H1 (cell line): Measurements from ENCODE around the gene GPSM3. TPM values are rescaled to one million over a fixed set of nuclear protein-coding genes. Genes with fewer than 3 reads are reported as not detected.

Experiments
- CTCF ChIA-PET: fragments of 300-600 bp; sonication (Branson Sonifier 250); formaldehyde crosslinking; loops from one replicate; lab custom pipeline; 2021; ENCODE audit not compliant: partially characterized antibody; lab: Charles Lee
- POLR2A ChIA-PET: fragments of 300-600 bp; sonication (Branson Sonifier 250); formaldehyde crosslinking; loops from one replicate; lab custom pipeline; 2021; ENCODE audit warnings: inconsistent platforms; ENCODE audit not compliant: partially characterized antibody; lab: Charles Lee
- DNase-seq, 2 experiments: peaks; one replicate each; pipeline versions ENCODE4 v3.0.0 to v3.0.0-alpha.2; 2010 to 2022; ENCODE audit warnings: low spot score in 2 of 2, low read depth in 1 of 2, mixed read lengths in 1 of 2
- FAIRE-seq: peaks from 2 replicates; lab custom pipeline; 2011; peaks lifted over from hg19 to GRCh38; lab: Jason Lieb, UNC
- H2AFZ ChIP-seq: 2 replicates; pipeline ENCODE4 v1.8.1; 2012; ENCODE audit warnings: low read length, inconsistent platforms
- H2AK5ac ChIP-seq: 2 replicates; pipeline ENCODE4 v1.6.1; 2013; ENCODE audit warnings: low read depth, low read length
- H2BK120ac ChIP-seq: replicated peaks from 2 replicates; pipeline ENCODE3; 2013; ENCODE audit warnings: low read depth, low read length, inconsistent platforms
- H2BK12ac ChIP-seq: 2 replicates; pipeline ENCODE4 v1.6.1; 2013; ENCODE audit warnings: low read depth, low read length
- H2BK15ac ChIP-seq: 2 replicates; pipeline ENCODE4 v1.6.1; 2013; ENCODE audit warnings: low read length
- H2BK20ac ChIP-seq: 2 replicates; pipeline ENCODE4 v1.6.1; 2013; ENCODE audit warnings: low read length
- H2BK5ac ChIP-seq: 2 replicates; pipeline ENCODE4 v1.6.1; 2013; ENCODE audit warnings: low read depth, low read length
- H3K14ac ChIP-seq: 2 replicates; pipeline ENCODE4 v1.6.1; 2013; ENCODE audit warnings: inconsistent platforms; ENCODE audit not compliant: insufficient read length
- H3K18ac ChIP-seq: 2 replicates; pipeline ENCODE4 v1.6.1; 2013; ENCODE audit warnings: low read length; ENCODE audit errors: extremely low read depth
- H3K23ac ChIP-seq: 2 replicates; pipeline ENCODE4 v1.6.1; 2013; ENCODE audit warnings: inconsistent platforms; ENCODE audit not compliant: insufficient read length
- H3K23me2 ChIP-seq: 2 replicates; pipeline ENCODE4 v1.6.1; 2013; ENCODE audit warnings: low read depth, low read length
- H3K27ac ChIP-seq: 2 replicates; pipeline ENCODE4 v1.6.1; 2011; ENCODE audit warnings: low read depth, low read length, inconsistent platforms
- H3K27me3 ChIP-seq, 4 experiments: replicated peaks in 1 of 4; 1 replicate in 1 of 4; 2 replicates in 3 of 4; pipeline versions ENCODE4 v1.6.1 to v1.8.1; 2011 to 2013; ENCODE audit warnings: low read length in 3 of 4, mild to moderate bottlenecking in 3 of 4, inconsistent platforms in 2 of 4, mixed read lengths in 2 of 4, moderate library complexity in 1 of 4; ENCODE audit not compliant: control insufficient read depth in 3 of 4, insufficient read depth in 3 of 4; ENCODE audit errors: extremely low read depth in 1 of 4
- H3K36me3 ChIP-seq, 4 experiments: 2 replicates each; pipeline versions ENCODE4 v1.6.1 to v1.8.1; 2011 to 2013; ENCODE audit warnings: mild to moderate bottlenecking in 4 of 4, low read length in 3 of 4, moderate library complexity in 2 of 4, control low read depth in 1 of 4, inconsistent platforms in 1 of 4; ENCODE audit not compliant: insufficient read depth in 4 of 4, control insufficient read depth in 2 of 4
- H3K4ac ChIP-seq: replicated peaks from 2 replicates; pipeline ENCODE3; 2013; ENCODE audit warnings: low read length, low read depth, mixed read lengths, inconsistent platforms; ENCODE audit not compliant: insufficient read length
- H3K4me1 ChIP-seq, 4 experiments: replicated peaks in 1 of 4; 1 replicate in 1 of 4; 2 replicates in 3 of 4; pipeline versions ENCODE4 v1.6.1 to v1.8.1; 2011 to 2013; ENCODE audit warnings: low read length in 3 of 4, inconsistent platforms in 2 of 4, mixed read lengths in 1 of 4; ENCODE audit not compliant: insufficient read depth in 4 of 4, control insufficient read depth in 3 of 4
- H3K4me2 ChIP-seq, 2 experiments: 2 replicates each; pipeline versions ENCODE4 v1.6.1 to v1.8.1; 2011 to 2013; ENCODE audit warnings: low read depth in 2 of 2, low read length in 2 of 2, control low read depth in 1 of 2, inconsistent platforms in 1 of 2, mild to moderate bottlenecking in 1 of 2; ENCODE audit not compliant: insufficient read depth in 1 of 2
- H3K4me3 ChIP-seq, 4 experiments: fragments of 200-600, 300-600 bp in 1 of 4; sonication (generic), shearing (Covaris generic), sonication (Bioruptor Twin) in 1 of 4; 2 replicates each; pipeline versions ENCODE4 v1.5.1 to v1.8.1; 2011 to 2016; ENCODE audit warnings: low read length in 4 of 4, low read depth in 3 of 4, control low read depth in 2 of 4, inconsistent platforms in 2 of 4, mild to moderate bottlenecking in 2 of 4, mixed read lengths in 1 of 4, moderate library complexity in 1 of 4; ENCODE audit not compliant: insufficient read depth in 2 of 4; ENCODE audit errors: extremely low read depth in 1 of 4
- H3K56ac ChIP-seq: replicated peaks from 2 replicates; pipeline ENCODE3; 2013; ENCODE audit warnings: low read depth, mild to moderate bottlenecking, mixed read lengths, low read length, inconsistent platforms; ENCODE audit not compliant: insufficient read length
- H3K79me1 ChIP-seq: 2 replicates; pipeline ENCODE4 v1.6.1; 2013; ENCODE audit warnings: low read depth, low read length, control low read depth
- H3K79me2 ChIP-seq, 2 experiments: 2 replicates each; pipeline versions ENCODE4 v1.6.1 to v1.8.1; 2012 to 2013; ENCODE audit warnings: low read length in 2 of 2, mild to moderate bottlenecking in 2 of 2, inconsistent platforms in 1 of 2; ENCODE audit not compliant: insufficient read depth in 2 of 2, control insufficient read depth in 1 of 2
- H3K9ac ChIP-seq, 4 experiments: replicated peaks in 1 of 4; 1 replicate in 1 of 4; 2 replicates in 3 of 4; pipeline versions ENCODE4 v1.6.1 to v1.8.1; 2011 to 2013; ENCODE audit warnings: low read depth in 3 of 4, low read length in 3 of 4, control low read depth in 2 of 4, mild to moderate bottlenecking in 2 of 4, moderate library complexity in 2 of 4, inconsistent platforms in 1 of 4; ENCODE audit errors: extremely low read depth in 1 of 4
- H3K9me3 ChIP-seq, 2 experiments: 2 replicates each; pipeline versions ENCODE4 v1.6.1 to v1.8.1; 2012 to 2013; ENCODE audit warnings: mild to moderate bottlenecking in 2 of 2, moderate library complexity in 2 of 2, control low read depth in 1 of 2, inconsistent platforms in 1 of 2, low read depth in 1 of 2, low read length in 1 of 2, mixed read lengths in 1 of 2; ENCODE audit not compliant: insufficient read depth in 2 of 2
- H4K20me1 ChIP-seq, 2 experiments: replicated peaks in 1 of 2; 2 replicates each; pipeline versions ENCODE3 to v1.8.1; 2011 to 2013; ENCODE audit warnings: inconsistent platforms in 2 of 2, low read length in 2 of 2, mild to moderate bottlenecking in 1 of 2; ENCODE audit not compliant: insufficient read depth in 2 of 2, control insufficient read depth in 1 of 2
- H4K5ac ChIP-seq: 2 replicates; pipeline ENCODE4 v1.6.1; 2013; ENCODE audit warnings: low read length, low read depth, mixed read lengths, inconsistent platforms; ENCODE audit not compliant: insufficient read length
- H4K8ac ChIP-seq: 2 replicates; pipeline ENCODE4 v1.8.0; 2013; ENCODE audit warnings: mild to moderate bottlenecking, moderate library complexity, low read length, inconsistent platforms; ENCODE audit not compliant: insufficient read depth; ENCODE audit errors: extremely low read depth
- H4K91ac ChIP-seq: replicated peaks from 2 replicates; pipeline ENCODE3; 2013; ENCODE audit warnings: low read length, mixed read lengths, inconsistent platforms; ENCODE audit not compliant: insufficient read length
- BACH1 ChIP-seq: IDR thresholded peaks from 2 replicates; pipeline ENCODE4 v1.6.1; 2012; ENCODE audit warnings: low read length, improper control_type of control experiment
- BCL11A ChIP-seq, 2 experiments: IDR thresholded peaks; one replicate each; pipeline ENCODE4 v1.6.1; 2011; ENCODE audit warnings: low read depth in 2 of 2, low read length in 2 of 2, mild to moderate bottlenecking in 2 of 2
- BRCA1 ChIP-seq: IDR thresholded peaks from 2 replicates; pipeline ENCODE4 v1.6.1; 2012; ENCODE audit warnings: low read depth, low read length, improper control_type of control experiment
- CBX5 ChIP-seq: fragments of 300-800, 300-1000 bp; sonication (generic); IDR thresholded peaks from 2 replicates; pipeline ENCODE4 v1.7.1; 2016; ENCODE audit warnings: antibody characterized with exemption, low read length, low read depth
- CHD2 ChIP-seq: IDR thresholded peaks from 2 replicates; pipeline ENCODE4 v1.6.1; 2012; ENCODE audit warnings: low read length, improper control_type of control experiment
- EGR1 ChIP-seq: IDR thresholded peaks from 2 replicates; pipeline ENCODE4 v1.6.1; 2011; ENCODE audit warnings: low read depth, low read length, borderline replicate concordance
- KDM4A ChIP-seq: IDR thresholded peaks from one replicate; pipeline ENCODE4 v1.7.1; 2012; ENCODE audit warnings: low read depth, mild to moderate bottlenecking, moderate library complexity, low read length, inconsistent platforms; ENCODE audit not compliant: severe bottlenecking
- MAX ChIP-seq: IDR thresholded peaks from 2 replicates; pipeline ENCODE4 v1.6.1; 2012; ENCODE audit warnings: inconsistent platforms
- RFX5 ChIP-seq: IDR thresholded peaks from 2 replicates; pipeline ENCODE4 v1.6.1; 2011; ENCODE audit warnings: low read depth, low read length, improper control_type of control experiment, borderline replicate concordance
- RXRA ChIP-seq: IDR thresholded peaks from 2 replicates; pipeline ENCODE4 v1.6.1; 2011; ENCODE audit warnings: low read depth, mild to moderate bottlenecking, low read length, moderate library complexity; ENCODE audit not compliant: insufficient read depth
- SIRT6 ChIP-seq: IDR thresholded peaks from one replicate; pipeline ENCODE4 v1.7.1; 2012; ENCODE audit warnings: low read length, inconsistent platforms
- SIX5 ChIP-seq: IDR thresholded peaks from 2 replicates; pipeline ENCODE4 v1.6.1; 2011; ENCODE audit warnings: mild to moderate bottlenecking, low read depth, low read length
- USF2 ChIP-seq: IDR thresholded peaks from 2 replicates; pipeline ENCODE4 v1.6.1; 2011; ENCODE audit warnings: low read length, improper control_type of control experiment
- WGBS, 2 experiments: shearing (Covaris generic) in 1 of 2; methylation state at CpG; one replicate each; pipeline versions ENCODE4 v1.1.6 to v1.1.7; 2013 to 2015; ENCODE audit warnings: low lambda C conversion rate in 2 of 2, mixed read lengths in 2 of 2, inconsistent platforms in 1 of 2, low coverage in 1 of 2, missing lambda C conversion rate in 1 of 2; ENCODE audit not compliant: insufficient replicate concordance in 2 of 2, insufficient coverage in 1 of 2, insufficient read length in 1 of 2; ENCODE audit errors: extremely low coverage in 1 of 2, missing lambda C conversion rate in 1 of 2; 5-methylcytosine and 5-hydroxymethylcytosine counted together
- polyA plus RNA-seq, 7 experiments: library from polyadenylated mRNA; depleted of rRNA in 3 of 7; stranded (reverse) in 5 of 7; unstranded in 2 of 7; fragments of >200 nt in 5 of 7; fragments of 200-250 nt in 2 of 7; gene quantifications; 1 replicate in 5 of 7; 2 replicates in 1 of 7; 4 replicates in 1 of 7; pipeline versions ENCODE4 v1.2.1 to v1.2.3, GENCODE V29; 2011 to 2013; ENCODE audit warnings: missing spikeins in 2 of 7, mixed read lengths in 2 of 7
- total RNA-seq: library from RNA; stranded (reverse); fragmentation: NEBNext Ultra II Directional; extraction: Animal tissue kit (Norgen Biotek cat#: 25700); gene quantifications from 2 replicates; pipeline ENCODE4 v1.2.1, GENCODE V29; 2021

The GPSM3 gene
- total and polyA plus RNA-seq, 2 of the 8 experiments (the other 6 are each of a cell fraction or from before 2014, with no cell fraction given): 6.6 to 9.8 TPM

GRCh38 chr6:32146287-32146686, 46.2 kb downstream of the GPSM3 start:
- no peak overlapping the region for H3K27ac ChIP-seq
- no peaks in the 10 kb centered on the region for H3K36me3 ChIP-seq
- H3K23me2 ChIP-seq: peaks cover 6% of the 10 kb centered on the region; the same call in 1 of the 2 replicates
- H2AFZ ChIP-seq: 0 out of 2 replicates have a peak overlapping the region, but pooled peaks have one; percentile 2
- no peak overlapping the region for H2AK5ac ChIP-seq
- H2BK120ac ChIP-seq: no peak overlapping the region
- H3K9ac ChIP-seq: no peak overlapping the region
- peaks cover 9 to 24% (median 10%) of the 10 kb centered on the region in 4 experiments for H3K4me1 ChIP-seq
- no peak overlapping the region for H3K4me3 ChIP-seq
- H3K23ac ChIP-seq: no peak overlapping the region
- no peak overlapping the region for H2BK15ac ChIP-seq
- FAIRE-seq (no peak), DNase-seq (no peak)
- no peak overlapping the region for H2BK20ac ChIP-seq
- 87% methylated on average over 1 of the region's 1 CpG; no CpG with 5 or more reads in 1 of the 2 experiments for WGBS, 2 experiments
- CTCF ChIA-PET: interaction anchor here (1.6 to 1.9 kb wide), 2 partner anchors 28 to 31 kb away, joined by 3 to 5 read pairs; no protein-coding TSS in a partner anchor
- 0 out of 2 replicates have a peak overlapping the region, but pooled peaks have one; percentile 0 for H3K18ac ChIP-seq
- no peak overlapping the region for H3K56ac ChIP-seq
- no peaks in the 10 kb centered on the region for H3K79me1 ChIP-seq
- H2BK5ac ChIP-seq: no peak overlapping the region
- no peaks in the 10 kb centered on the region for H3K9me3 ChIP-seq
- no peak overlapping the region for H4K5ac ChIP-seq
- no peaks in the 10 kb centered on the region for H3K79me2 ChIP-seq
- POLR2A ChIA-PET: interaction anchor here (1.0 to 9.2 kb wide), 6 partner anchors 8 to 31 kb away, joined by 3 to 70 read pairs (median 6); partner anchors contain the start of genes ATF6B and FKBPL
- H4K91ac ChIP-seq: no peak overlapping the region
- 0 out of 2 replicates have a peak overlapping the region, but pooled peaks have one; percentile 0 for H2BK12ac ChIP-seq
- H4K8ac ChIP-seq: no peak overlapping the region
- H3K4ac ChIP-seq: no peak overlapping the region
- H3K4me2 ChIP-seq: peak overlapping the region; percentile 18 to 27; a peak in 1 of 4 replicates
- H3K27me3 ChIP-seq: peaks cover 3 to 23% (median 22%) of the 10 kb centered on the region in 4 experiments
- no peak overlapping the region for H3K14ac ChIP-seq
- no peaks in the 10 kb centered on the region for H4K20me1 ChIP-seq
- TF ChIP-seq MAX (no peak), SIX5 (no peak), EGR1 (no peak), KDM4A (no peak), CBX5 (no peak), RXRA (no peak), SIRT6 (no peak), RFX5 (no peak), BRCA1 (no peak), USF2 (no peak), BACH1 (no peak), BCL11A (IDR thresholded peaks at IDR 0.05; ENCODE audit: low read depth in 2 of 2, low read length in 2 of 2) (no peak), CHD2 (no peak)
